ENCODE results near the gene RNF41. TPM values are rescaled to one million over a fixed set of nuclear protein-coding genes. Genes with fewer than 3 reads are reported as not detected.
A peak's percentile ranks its signal among the peaks of the same experiment; 100 is the strongest.
"Not testable (repeated sequence)": the region's sequence is repeated elsewhere in the genome, so short reads cannot be mapped to it uniquely, and the experiment has no call there.

RNF41 gene
- total RNA-seq (2012; rRNA removed), result 55.0 and 59.4 TPM in 2 replicates

- peaks cover 26% of the 10 kb centered on the region for H3K4me1 ChIP-seq (ENCODE audit: control insufficient read depth, insufficient read depth, low read length)
- H3K36me3 ChIP-seq (ENCODE audit: insufficient read depth, low read length), result no peaks in the 10 kb centered on the region
- H3K4me3 ChIP-seq (ENCODE audit: low read length), result peak within 1 kb of the TSS; percentile 79
- peak within 1 kb of the TSS; percentile 85 for H3K4me2 ChIP-seq (ENCODE audit: low read length)
- H3K9me3 ChIP-seq (replicated peaks; ENCODE audit: low read length), result no peaks in the 10 kb centered on the region
- peak within 1 kb of the TSS; percentile 88 for H3K9ac ChIP-seq (ENCODE audit: low read depth, low read length)
- no peaks in the 10 kb centered on the region for H3K27me3 ChIP-seq (ENCODE audit: control insufficient read depth, insufficient read depth, low read length)
These were observed at the start of gene RNF41 for GRCh38 chr12:56221757-56222530. TSS of gene RNF41 (minus strand) at chr12:56221922. CDS start at chr12:56214047, 7,875 bp downstream.

DNA sequence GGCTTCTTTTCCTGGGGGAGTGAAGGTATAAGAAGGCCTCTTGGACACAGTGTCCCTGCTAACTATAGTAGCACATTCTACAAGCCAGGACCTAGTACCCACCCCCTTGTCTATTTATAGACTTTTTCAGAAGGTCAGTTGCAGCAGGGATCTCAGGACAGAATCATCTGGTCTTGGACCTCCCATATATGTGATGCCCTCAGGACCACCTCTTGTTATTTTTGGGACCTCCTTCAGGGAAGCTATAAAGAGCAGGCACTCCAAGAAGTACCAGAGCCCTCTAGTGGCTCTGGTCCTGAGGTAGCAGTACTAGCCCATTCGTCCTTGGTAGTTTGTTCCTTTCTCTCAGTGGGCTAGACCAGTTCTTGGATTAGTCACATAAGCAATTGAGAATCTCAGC lies 49.3 kb upstream of the RNF41 start:
- Histone ChIP-seq H3K9ac (ENCODE audit: low read depth, low read length) (no peak overlapping the region), H3K4me2 (ENCODE audit: low read length) (no peak overlapping the region), H3K9me3 (replicated peaks; ENCODE audit: low read length) (no peaks in the 10 kb centered on the region), H3K27me3 (ENCODE audit: control insufficient read depth, insufficient read depth, low read length) (no peaks in the 10 kb centered on the region), H3K4me1 (ENCODE audit: control insufficient read depth, insufficient read depth, low read length) (peaks cover 8% of the 10 kb centered on the region), H3K4me3 (ENCODE audit: low read length) (no peak overlapping the region), H3K36me3 (ENCODE audit: insufficient read depth, low read length) (peaks cover 48% of the 10 kb centered on the region)

DNA sequence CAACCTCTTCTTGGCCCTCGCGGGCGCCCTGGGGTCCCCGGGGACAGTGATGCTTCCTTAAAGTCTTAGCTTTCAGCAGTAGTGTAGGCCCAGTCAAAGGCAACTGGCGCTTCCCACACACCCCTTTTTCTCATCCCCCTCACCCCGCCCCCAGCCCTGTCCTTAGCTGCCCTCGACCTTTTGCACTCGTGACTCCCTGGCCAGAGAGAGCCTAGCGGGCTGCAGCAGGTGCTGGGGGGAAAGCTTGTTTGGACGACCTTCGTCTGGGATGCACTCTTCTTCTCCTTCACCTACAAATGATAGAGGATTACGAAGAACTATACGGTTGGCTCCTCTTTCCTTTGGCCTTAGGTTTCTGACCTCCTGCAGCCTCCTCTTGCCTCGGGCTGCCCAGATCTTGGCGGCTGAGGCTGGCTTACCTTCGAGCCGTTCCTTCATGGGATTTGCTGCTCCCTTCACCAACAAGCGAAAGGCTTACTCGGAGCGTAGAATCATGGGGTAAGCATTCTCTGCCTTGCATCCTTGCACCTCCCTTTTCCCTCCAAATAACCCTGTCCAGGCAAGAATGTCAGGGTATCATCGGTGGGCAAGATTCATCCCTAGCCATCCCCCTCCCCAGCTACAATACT lies 45.8 kb upstream of the RNF41 start:
- peaks cover 8% of the 10 kb centered on the region for H3K4me1 ChIP-seq (ENCODE audit: control insufficient read depth, insufficient read depth, low read length)
- H3K36me3 ChIP-seq (ENCODE audit: insufficient read depth, low read length), result peaks cover 22% of the 10 kb centered on the region
- no peaks in the 10 kb centered on the region for H3K9me3 ChIP-seq (replicated peaks; ENCODE audit: low read length)
- no peaks in the 10 kb centered on the region for H3K27me3 ChIP-seq (ENCODE audit: control insufficient read depth, insufficient read depth, low read length)
- H3K4me2 ChIP-seq (ENCODE audit: low read length), result peak overlapping the region; percentile 91
- peak overlapping the region; percentile 86 for H3K4me3 ChIP-seq (ENCODE audit: low read length)
- H3K9ac ChIP-seq (ENCODE audit: low read depth, low read length), result peak overlapping the region; percentile 87

- peak within 1 kb of the TSS; percentile 91 for H3K4me2 ChIP-seq (ENCODE audit: low read length)
- peaks cover 13% of the 10 kb centered on the region for H3K4me1 ChIP-seq (ENCODE audit: control insufficient read depth, insufficient read depth, low read length)
- H3K4me3 ChIP-seq (ENCODE audit: low read length), result peak within 1 kb of the TSS; percentile 86
- no peaks in the 10 kb centered on the region for H3K9me3 ChIP-seq (replicated peaks; ENCODE audit: low read length)
- peaks cover 20% of the 10 kb centered on the region for H3K36me3 ChIP-seq (ENCODE audit: insufficient read depth, low read length)
- H3K9ac ChIP-seq (ENCODE audit: low read depth, low read length), result peak within 1 kb of the TSS; percentile 87
- no peaks in the 10 kb centered on the region for H3K27me3 ChIP-seq (ENCODE audit: control insufficient read depth, insufficient read depth, low read length)
These were observed 45.1 kb upstream of the RNF41 start, which contains the start of gene COQ10A for GRCh38 chr12:56266693-56267442. TSS of gene COQ10A (plus strand) at chr12:56266942. CDS start at chr12:56267119, 177 bp downstream.

DNA sequence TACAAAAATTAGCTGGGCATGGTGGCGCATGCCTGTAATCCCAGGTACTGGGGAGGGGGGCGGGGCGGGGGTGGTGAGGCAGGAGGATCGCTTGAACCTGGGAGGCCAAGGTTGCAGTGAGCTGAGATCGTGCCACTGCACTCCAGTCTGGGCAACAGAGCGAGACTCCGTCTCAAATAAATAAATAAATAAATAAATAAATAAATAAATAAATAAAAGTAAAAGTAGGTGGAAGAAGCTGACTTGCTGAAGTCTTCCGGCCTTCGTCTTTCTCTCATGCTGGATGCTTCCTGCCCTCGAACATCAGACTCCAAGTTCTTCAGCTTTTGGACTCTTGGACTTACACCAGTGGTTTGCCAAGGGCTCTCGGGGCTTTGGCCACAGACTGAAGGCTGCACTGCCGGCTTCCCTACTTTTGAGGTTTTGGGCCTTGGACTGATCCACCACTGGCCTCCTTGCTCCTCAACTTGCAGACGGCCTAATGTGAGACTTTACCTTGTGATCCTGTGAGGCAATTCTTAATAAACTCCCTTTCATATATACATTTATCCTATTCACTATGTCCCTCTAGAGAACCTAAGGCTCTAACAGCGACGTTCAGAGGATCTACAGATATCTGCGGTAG lies 44.5 kb upstream of the RNF41 start:
- not testable (repeated sequence) for H3K27me3 ChIP-seq (ENCODE audit: control insufficient read depth, insufficient read depth, low read length); H3K9me3 ChIP-seq (replicated peaks; ENCODE audit: low read length)
- peak overlapping the region; percentile 86 for H3K4me3 ChIP-seq (ENCODE audit: low read length)
- H3K36me3 ChIP-seq (ENCODE audit: insufficient read depth, low read length), result peaks cover 15% of the 10 kb centered on the region
- peak overlapping the region; percentile 87 for H3K9ac ChIP-seq (ENCODE audit: low read depth, low read length)
- H3K4me2 ChIP-seq (ENCODE audit: low read length), result peak overlapping the region; percentile 91
- peaks cover 20% of the 10 kb centered on the region for H3K4me1 ChIP-seq (ENCODE audit: control insufficient read depth, insufficient read depth, low read length)

GRCh38 chr12:56262955-56263354 lies 41.2 kb upstream of the RNF41 start:
- H3K4me1 ChIP-seq (ENCODE audit: control insufficient read depth, insufficient read depth, low read length), result peaks cover 35% of the 10 kb centered on the region
- H3K36me3 ChIP-seq (ENCODE audit: insufficient read depth, low read length); H3K9ac ChIP-seq (ENCODE audit: low read depth, low read length); H3K4me2 ChIP-seq (ENCODE audit: low read length); H3K27me3 ChIP-seq (ENCODE audit: control insufficient read depth, insufficient read depth, low read length); H3K9me3 ChIP-seq (replicated peaks; ENCODE audit: low read length); H3K4me3 ChIP-seq (ENCODE audit: low read length): not testable (repeated sequence)

DNA sequence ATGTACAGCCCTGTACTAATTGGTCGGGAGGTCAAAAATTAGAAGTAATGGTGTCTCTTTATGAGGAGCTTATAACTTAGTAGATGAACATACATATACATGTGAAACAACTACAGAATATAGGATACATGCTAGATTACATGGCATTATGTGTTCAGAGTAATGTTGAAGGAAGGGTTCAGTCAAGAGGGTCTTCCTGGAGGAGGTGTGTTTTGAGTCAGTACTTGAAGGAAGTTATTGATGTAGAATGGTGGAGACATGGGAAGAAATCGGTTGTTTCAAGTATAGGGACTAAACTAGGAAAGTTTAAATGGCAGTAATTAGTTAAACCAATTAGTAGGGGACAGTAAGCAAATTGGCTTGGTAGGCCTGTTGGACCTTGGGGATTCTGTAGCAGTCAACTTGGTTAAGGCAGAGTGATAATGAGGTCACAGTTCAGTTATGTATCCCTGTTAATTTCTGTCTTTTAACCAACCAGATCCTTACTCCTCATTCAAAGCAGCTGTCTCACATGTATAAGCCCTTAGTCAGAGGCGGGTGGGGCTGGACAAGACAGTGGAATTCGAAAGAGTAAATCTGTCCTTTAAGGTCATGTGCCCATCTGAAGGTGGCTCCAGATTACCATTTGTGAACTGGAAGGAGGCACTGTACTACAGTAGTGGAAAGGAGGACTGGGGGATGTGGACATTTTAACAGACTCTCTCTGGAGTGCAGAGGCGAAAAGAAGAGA lies 39.9 kb upstream of the RNF41 start:
- Histone ChIP-seq H3K27me3 (ENCODE audit: control insufficient read depth, insufficient read depth, low read length) (no peaks in the 10 kb centered on the region), H3K36me3 (ENCODE audit: insufficient read depth, low read length) (peaks cover 9% of the 10 kb centered on the region), H3K4me1 (ENCODE audit: control insufficient read depth, insufficient read depth, low read length) (peaks cover 34% of the 10 kb centered on the region), H3K9ac (ENCODE audit: low read depth, low read length) (peak overlapping the region; percentile 32), H3K9me3 (replicated peaks; ENCODE audit: low read length) (no peaks in the 10 kb centered on the region), H3K4me3 (ENCODE audit: low read length) (no peak overlapping the region), H3K4me2 (ENCODE audit: low read length) (peak overlapping the region; percentile 44)

DNA sequence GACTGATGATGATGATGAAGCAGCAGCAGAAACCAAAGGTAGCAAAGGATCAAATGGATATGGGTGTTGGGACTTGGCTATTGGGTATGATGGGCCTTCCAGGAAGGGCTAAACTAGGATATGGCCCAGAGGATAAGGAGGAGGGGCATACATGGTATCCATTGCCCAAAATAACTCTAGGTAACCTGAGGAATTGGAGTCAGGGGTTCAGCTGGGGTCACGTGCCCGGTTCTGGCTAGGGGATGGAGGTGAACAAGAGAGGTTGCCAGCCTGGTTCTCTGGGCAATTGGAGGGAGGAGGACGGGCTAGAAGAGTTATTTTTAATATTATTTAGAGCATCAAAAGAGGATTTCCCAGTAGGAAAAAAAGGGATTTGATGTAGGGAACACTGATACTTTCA lies 39.2 kb upstream of the RNF41 start:
- Histone ChIP-seq H3K4me1 (ENCODE audit: control insufficient read depth, insufficient read depth, low read length) (peaks cover 42% of the 10 kb centered on the region), H3K9ac (ENCODE audit: low read depth, low read length) (peak overlapping the region; percentile 32), H3K9me3 (replicated peaks; ENCODE audit: low read length) (no peaks in the 10 kb centered on the region), H3K36me3 (ENCODE audit: insufficient read depth, low read length) (peaks cover 15% of the 10 kb centered on the region), H3K27me3 (ENCODE audit: control insufficient read depth, insufficient read depth, low read length) (no peaks in the 10 kb centered on the region), H3K4me3 (ENCODE audit: low read length) (no peak overlapping the region), H3K4me2 (ENCODE audit: low read length) (no peak overlapping the region)

- no peak overlapping the region for H3K9ac ChIP-seq (ENCODE audit: low read depth, low read length)
- no peaks in the 10 kb centered on the region for H3K27me3 ChIP-seq (ENCODE audit: control insufficient read depth, insufficient read depth, low read length)
- H3K9me3 ChIP-seq (replicated peaks; ENCODE audit: low read length), result no peaks in the 10 kb centered on the region
- peaks cover 20% of the 10 kb centered on the region for H3K36me3 ChIP-seq (ENCODE audit: insufficient read depth, low read length)
- no peak overlapping the region for H3K4me2 ChIP-seq (ENCODE audit: low read length)
- peaks cover 46% of the 10 kb centered on the region for H3K4me1 ChIP-seq (ENCODE audit: control insufficient read depth, insufficient read depth, low read length)
- no peak overlapping the region for H3K4me3 ChIP-seq (ENCODE audit: low read length)
These were observed 38.7 kb upstream of the RNF41 start for GRCh38 chr12:56260380-56260779.

GRCh38 chr12:56258820-56259183 lies 37.1 kb upstream of the RNF41 start:
- peaks cover 46% of the 10 kb centered on the region for H3K4me1 ChIP-seq (ENCODE audit: control insufficient read depth, insufficient read depth, low read length)

More at GRCh38 chr12:56258820-56259183, 37.1 kb upstream of the RNF41 start:
- H3K4me3 ChIP-seq (ENCODE audit: low read length), result peak overlapping the region; percentile 98
- no peaks in the 10 kb centered on the region for H3K27me3 ChIP-seq (ENCODE audit: control insufficient read depth, insufficient read depth, low read length)
- peak overlapping the region; percentile 92 for H3K9ac ChIP-seq (ENCODE audit: low read depth, low read length)
- H3K9me3 ChIP-seq (replicated peaks; ENCODE audit: low read length), result no peaks in the 10 kb centered on the region
- peaks cover 36% of the 10 kb centered on the region for H3K36me3 ChIP-seq (ENCODE audit: insufficient read depth, low read length)
- H3K4me2 ChIP-seq (ENCODE audit: low read length), result peak overlapping the region; percentile 95

Measured in skeletal muscle satellite cell (primary cell).